ENCODE results near the gene KRT15.

The KRT15 gene

GRCh38 chr17:41523787-41524186, 5.1 kb upstream of the KRT15 start:
- DNase-seq, result no peak

DNA sequence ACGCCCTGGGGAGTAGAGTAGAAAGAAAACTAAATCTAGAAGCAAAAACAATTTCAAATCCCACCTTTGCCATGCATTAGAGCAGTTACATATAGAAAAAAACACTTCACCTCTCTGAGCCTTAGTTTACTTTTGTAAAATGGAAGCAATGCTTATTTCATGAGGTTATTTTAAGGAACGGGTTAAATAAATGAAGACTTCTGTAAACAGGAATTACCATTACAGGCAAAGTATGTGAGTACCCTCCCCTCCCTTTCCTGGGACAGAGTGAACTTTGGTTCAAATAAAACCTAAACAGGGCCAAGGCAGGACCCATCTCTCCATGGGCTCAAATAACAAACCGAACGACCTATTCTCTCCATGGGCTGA, 4.5 kb upstream of the KRT15 start:
- no peak for DNase-seq

- DNase-seq, result no peak
Measured at GRCh38 chr17:41522301-41523224, 3.9 kb upstream of the KRT15 start.

DNA sequence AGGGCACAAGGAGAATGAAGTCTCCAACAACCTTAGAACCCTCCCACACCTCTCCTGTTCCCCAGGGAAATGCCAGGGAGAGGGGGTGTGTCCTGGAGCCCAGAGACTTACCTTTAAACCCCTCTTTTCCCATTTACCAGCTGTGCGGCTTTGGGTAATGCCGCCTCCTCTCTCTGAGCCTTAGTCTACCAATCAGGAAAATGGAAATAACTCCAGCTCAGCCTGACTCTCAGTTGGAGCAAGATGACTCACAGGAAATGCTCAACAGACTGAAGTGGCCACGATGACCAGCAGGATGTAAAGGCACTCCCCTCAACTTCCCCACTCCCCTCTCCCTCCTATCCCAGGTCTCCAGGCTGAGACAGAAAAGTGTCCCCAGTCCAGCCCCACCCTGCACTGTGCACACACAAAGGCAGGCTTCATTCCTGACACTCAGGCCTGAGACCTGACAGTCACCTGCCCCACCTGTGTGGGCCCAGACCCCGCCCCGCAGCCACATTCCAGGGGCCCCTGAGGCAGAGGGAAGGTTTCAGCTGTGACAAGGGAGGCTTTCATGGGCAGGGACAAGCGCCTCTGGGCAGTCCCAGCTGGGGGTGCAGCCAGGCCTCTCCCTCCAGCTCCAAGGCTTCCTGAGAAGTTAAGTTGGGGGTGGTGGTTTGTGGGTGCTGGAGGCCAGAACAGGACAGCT, 3.0 kb upstream of the KRT15 start:
- DNase-seq, result no peak

- DNase-seq, result no peak
Measured at GRCh38 chr17:41520821-41521521, 2.3 kb upstream of the KRT15 start.

DNA sequence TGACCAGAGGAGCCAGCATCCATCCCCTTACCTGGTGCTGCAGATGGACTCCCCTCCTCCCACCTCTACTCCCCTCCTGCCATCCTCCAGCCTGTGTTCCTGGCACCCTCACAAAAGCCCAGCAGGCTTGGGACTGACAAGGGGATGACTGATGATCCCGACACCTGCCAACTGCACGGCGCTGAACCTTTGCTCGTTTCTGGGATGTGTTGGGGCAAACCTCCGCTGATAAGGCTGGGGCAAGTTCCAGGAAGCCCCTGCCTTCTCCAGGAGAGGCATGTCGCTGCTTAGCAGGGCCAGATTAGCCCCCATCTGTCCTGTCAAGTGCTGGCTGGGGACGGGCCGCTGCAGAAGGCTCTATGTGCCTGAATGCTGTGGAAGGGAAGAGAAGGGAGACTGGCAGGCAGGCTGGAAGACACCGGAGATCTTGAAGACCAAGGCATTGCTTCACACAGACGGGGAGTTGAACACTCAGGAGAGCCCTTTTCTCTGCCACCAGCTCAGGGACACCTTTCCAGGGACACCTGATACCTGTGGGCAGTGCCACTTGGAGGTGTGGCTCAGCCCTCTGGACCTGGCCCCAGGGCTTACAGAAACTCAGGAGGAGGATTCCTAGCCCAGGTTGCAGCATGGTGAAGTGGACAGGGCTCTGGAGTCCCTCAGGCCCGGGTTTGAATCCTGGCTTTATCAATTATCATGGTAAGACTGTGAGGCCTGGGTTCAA, 973 bp upstream of the KRT15 start:
- DNase-seq, result no peak

- no peak for DNase-seq
Measured at GRCh38 chr17:41518031-41518430, 659 bp downstream of the KRT15 start.

DNA sequence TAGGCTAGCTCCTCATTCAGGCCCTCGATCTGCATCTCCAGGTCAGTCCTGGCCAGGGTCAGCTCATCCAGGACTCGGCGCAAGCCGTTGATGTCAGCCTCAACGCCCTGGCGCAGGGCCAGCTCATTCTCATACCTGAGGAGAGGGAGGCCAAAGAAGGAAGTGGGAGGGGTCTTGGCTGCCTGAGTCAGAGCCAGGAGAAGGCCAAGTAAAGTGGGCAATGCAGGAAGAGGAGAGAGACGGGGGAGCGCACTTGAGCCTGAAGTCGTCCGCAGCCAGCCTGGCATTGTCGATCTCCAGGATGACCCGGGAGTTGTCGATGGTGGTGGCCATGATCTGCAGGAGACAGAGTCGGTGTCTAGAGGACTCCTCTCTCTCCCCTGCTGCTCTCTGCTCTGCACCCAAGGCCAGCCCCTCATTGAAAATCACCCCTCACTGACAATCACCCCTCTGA, 1.8 kb downstream of the KRT15 start:
- DNase-seq, result no peak

DNA sequence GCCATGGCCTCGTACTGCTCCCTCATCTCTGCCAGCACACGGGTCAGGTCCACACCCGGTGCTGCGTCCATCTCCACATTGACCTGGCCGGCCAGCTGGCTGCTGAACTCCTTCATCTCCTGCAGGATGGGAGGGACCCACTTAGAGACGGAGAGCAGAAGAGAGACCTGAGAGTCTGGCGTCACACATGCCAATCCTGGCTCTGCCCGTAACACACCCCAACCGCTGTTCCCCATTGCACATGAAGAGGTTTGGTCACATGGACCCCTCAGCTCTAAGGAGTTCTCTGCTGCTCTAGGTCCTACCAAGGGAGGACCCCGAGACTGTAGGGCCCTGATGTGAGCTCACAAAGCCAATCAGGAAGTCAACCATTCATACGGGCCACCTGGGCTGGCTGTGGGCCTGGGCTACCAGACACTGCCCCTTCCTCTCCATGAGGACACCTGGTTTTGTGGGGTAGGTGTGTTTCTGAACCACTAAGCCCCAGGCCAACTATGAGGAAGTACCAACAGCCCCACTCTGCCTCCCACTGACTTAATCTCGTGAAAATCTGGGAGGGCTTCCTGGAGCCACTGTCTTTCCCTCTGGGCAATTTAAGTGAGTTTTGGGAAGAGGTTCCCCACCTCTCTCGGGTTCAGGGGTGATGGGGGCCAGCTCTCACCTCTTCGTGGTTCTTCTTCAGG, 2.4 kb downstream of the KRT15 start:
- DNase-seq, result no peak

GRCh38 chr17:41513168-41513547, 5.5 kb downstream of the KRT15 start:
- no peak for DNase-seq

GRCh38 chr17:41512546-41513167, 6.0 kb downstream of the KRT15 start:
- no peak for DNase-seq

- DNase-seq, result no peak
Measured at GRCh38 chr17:41511716-41512115, 7.0 kb downstream of the KRT15 start.

DNA sequence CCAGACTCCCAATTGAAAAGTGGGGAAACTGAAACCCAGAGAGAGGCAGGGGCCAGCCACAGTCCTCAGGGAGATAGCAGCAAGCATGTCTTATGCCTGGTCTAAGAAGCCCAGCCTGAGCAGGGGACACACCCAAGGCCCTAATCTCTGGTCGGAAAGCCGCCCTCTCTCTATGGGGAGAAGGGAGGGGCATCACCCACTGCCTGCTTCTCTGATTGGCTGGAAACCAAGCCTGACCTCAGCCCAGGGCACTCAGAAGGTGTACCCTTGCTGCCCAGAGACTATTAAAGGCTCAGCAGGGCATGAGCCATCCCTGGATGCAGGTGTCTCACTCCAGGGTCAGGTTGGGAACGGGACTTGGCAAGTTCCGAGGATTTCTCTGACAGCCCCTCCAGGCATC, 7.6 kb downstream of the KRT15 start:
- no peak for DNase-seq

DNA sequence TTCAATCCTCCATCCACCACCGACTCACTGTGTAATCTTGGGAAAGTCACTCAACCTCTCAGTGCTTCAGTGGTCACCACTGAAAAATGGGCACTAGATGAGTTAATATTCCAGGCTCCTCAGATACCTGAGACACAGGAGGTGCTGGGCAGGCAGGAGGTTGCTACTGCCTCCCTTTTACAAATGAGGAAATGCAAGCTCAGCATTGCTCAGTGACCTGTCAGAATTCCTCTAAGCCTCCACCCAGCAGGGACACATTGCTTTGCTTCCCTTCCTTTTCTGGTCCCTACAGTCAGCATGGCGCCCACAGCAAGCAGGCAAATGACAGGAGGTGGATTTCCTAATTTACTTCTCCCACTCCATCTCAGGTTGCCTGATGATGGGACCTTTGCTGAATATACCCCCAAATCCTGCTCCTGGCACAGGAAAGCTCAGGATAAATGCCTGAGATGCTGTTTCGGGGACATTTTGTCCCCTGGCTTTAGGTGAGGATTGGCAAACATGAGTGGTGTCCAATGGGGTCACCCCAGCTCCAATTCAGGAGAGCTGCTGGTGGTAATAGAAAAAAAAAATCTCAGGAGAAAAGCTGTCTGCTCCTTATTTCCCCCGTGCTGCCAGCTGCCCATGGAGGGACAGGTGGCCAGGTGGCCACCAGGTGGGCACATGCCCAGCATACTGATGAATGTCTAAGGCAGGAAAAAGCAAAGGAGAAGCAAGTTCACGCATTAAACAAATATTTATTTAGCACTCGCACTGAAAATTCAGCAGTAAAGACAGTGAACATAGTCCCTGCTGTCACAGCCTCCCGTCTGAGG, 8.2 kb downstream of the KRT15 start:
- no peak for DNase-seq

DNA sequence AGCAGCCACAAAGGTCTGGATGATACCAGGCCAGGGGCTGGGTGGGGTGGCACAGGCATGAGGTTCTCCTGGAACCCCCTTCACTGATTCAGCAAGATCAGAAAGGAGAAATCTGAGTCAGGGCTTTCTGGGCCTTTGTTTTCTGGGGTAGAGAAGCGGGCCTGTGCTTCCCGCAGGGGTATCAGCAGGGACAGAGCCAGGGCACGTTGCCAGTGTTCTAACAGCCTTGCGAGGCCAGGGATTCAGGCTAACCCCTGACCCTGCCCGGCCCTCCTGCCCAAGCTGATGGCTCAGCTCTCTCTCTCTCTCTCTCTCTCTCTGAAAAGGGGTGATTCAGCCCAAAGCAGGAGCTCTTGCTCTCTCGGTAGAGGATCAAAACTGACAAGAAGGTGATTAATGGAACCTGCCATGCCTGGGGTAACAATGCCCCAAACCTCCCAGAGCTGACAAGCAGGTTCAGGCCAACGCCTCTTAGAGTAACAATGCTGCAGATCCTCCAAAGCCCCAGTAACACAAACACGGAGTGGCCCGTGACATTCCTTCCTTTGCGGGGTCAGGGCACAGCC, 11.3 kb downstream of the KRT15 start:
- no peak for DNase-seq

DNA sequence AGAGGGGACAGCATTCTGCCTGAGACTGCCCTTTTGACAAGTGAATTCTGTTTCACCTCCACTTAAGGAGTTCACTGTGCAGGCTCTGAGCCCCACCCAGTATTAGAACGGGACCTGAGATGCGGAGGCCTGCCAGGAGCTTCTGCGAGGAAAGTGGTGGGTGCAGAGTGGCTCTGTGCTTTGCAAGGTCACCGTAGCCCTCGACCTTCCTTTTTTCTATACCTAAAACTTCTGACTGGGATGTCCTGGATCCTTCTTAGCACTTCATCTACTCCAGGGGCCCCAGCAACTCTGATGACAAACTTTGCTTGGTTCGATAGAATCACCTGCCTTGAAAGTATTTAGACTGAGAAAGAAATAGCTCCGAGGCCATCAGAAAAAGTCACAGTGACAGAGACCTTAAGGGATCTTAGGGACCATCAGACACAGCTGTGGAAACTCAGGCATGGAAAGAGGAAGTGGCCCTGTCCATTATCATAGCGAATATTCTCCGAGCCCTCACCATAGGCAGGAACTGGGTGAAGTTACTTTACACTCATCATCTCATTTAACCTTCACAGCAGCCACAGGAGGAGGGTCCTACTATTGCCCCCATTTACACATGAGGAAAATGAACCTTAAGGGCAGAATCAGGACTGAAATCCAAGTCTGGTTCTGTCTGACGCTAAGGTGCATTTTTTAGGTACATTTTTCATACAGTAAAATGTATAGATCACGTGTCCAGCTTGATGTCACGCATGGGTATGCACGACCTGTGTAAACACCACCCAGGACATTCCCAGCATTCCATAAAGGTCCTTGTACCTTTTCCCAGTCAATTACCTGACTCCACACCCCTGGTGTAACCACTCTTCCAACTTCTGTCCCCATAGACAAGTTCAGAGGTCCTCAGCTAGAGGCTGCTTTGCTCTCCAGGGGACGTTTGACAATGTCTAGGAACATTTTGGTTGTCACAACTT, 12.6 kb downstream of the KRT15 start:
- no peak for DNase-seq

DNA sequence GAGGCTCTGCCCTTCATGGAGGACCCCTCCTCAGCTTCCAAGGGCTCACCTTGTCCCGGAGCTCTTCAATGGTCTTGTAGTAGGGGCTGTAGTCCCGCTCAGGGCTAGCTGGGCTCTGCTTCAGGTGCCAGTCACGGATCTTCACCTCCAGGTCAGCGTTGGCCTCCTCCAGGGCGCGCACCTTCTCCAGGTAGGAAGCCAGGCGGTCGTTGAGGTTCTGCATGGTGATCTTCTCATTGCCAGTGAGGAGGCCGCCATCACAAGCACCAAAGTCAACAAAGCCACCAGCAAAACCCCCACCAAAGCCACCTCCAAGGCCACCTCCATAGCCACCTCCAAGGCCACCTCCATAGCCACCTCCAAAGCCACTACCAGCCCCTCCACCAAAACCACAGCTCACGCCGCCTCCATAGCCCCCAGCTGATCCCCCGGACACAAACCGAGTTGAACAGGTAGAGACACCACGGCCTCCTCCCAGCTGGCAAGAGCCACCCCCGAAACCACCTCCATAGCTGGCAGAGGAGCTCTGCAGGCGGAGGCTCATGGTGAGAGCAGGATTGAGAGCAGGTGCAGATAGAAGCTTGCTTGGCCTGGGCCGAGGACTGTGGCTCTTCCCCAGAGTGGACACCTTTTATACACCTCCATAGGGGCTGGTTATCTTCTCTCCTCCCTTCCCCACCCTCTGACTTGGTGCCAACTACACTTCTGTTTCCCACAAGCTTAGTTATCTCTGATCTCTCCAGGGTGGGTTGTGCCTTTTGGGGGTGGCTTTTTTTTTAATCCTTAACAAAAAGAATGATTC, 13.5 kb downstream of the KRT15 start, which contains the start of gene KRT13:
Gene KRT13 (minus strand): TSS at position 606 of the 802 bp plus-strand sequence. CDS start 62 bp downstream, at position 544.
- DNase-seq, result no peak

GRCh38 chr17:41504246-41504977, 14.3 kb downstream of the KRT15 start:
- DNase-seq, result no peak

Measured in activated CD4-positive, alpha-beta T cell treated with anti-CD3 and anti-CD28 coated beads, Interleukin-2, amount 50 U/mL, for 1 hour (primary cell).